Progenitor cell of endocrine pancreas (in vitro differentiated cells): ENCODE measurements around the gene CLIP4. TPM values are rescaled to one million over a fixed set of nuclear protein-coding genes. Genes with fewer than 3 reads are reported as not detected.
"Not testable (repeated sequence)": the region's sequence is repeated elsewhere in the genome, so short reads cannot be mapped to it uniquely, and the experiment has no call there.

Experiments
- DNase-seq: peaks from one replicate; pipeline ENCODE4 v3.0.0; 2021; ENCODE audit warnings: low spot score; ENCODE audit not compliant: unreplicated experiment
- H3K27ac Mint-ChIP-seq: 2 replicates; pipeline ENCODE4 v1.8.0; 2021; ENCODE audit warnings: mild to moderate bottlenecking, moderate library complexity, mixed read lengths
- H3K27me3 Mint-ChIP-seq: 2 replicates; pipeline ENCODE4 v1.8.0; 2021; ENCODE audit warnings: mixed read lengths
- H3K36me3 Mint-ChIP-seq: 2 replicates; pipeline ENCODE4 v1.8.0; 2022; ENCODE audit warnings: mixed read lengths; ENCODE audit not compliant: insufficient read depth
- H3K4me1 Mint-ChIP-seq: 2 replicates; pipeline ENCODE4 v1.8.0; 2021; ENCODE audit warnings: low read depth, mixed read lengths
- H3K4me3 Mint-ChIP-seq: 2 replicates; pipeline ENCODE4 v1.8.0; 2021; ENCODE audit warnings: low read depth, mild to moderate bottlenecking, moderate library complexity, mixed read lengths
- H3K9me3 Mint-ChIP-seq: 2 replicates; pipeline ENCODE4 v1.8.0; 2021; ENCODE audit warnings: low read depth, mixed read lengths
- total RNA-seq: library from RNA; stranded (reverse); gene quantifications from 2 replicates; pipeline ENCODE4 v1.2.1, GENCODE V29; 2021
- TF ChIP-seq, protein P1 (sequence below): fragments of 200-600 bp; sonication (generic); IDR thresholded peaks from one replicate; pipeline ENCODE4 v1.5.0; 2021; ENCODE audit warnings: antibody characterized with exemption, mild to moderate bottlenecking; ENCODE audit not compliant: unreplicated experiment

The CLIP4 gene
- total RNA-seq, 1 donor from 2014 or later: 13.7 TPM

DNA sequence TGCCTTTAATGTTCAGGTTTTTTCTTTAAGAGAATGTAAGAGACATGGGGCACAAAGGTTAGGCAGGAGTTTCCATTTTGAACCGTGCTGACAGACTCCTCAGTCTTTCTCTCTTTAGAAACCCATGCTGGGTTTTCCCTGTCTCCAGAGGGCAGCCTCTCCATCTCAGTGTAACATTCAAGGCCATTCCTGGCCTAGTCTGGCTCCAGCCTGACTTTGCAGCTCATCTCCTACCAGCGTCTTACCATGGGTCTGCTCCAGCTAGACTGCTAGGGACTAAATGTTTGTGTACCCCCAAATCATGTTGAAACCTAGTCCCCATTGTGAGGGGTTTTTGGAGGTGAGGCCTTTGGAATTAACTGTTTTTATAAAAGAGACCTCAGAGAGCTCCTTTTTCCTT, 9.8 kb upstream of the CLIP4 start:
- H3K4me1 Mint-ChIP-seq: peaks cover 4% of the 10 kb centered on the region
- no peak for DNase-seq
- H3K9me3 Mint-ChIP-seq: peaks cover 5% of the 10 kb centered on the region
- H3K4me3 Mint-ChIP-seq: no peak overlapping the region
- H3K27me3 Mint-ChIP-seq: no peaks in the 10 kb centered on the region
- H3K36me3 Mint-ChIP-seq: no peaks in the 10 kb centered on the region
- no peak overlapping the region for H3K27ac Mint-ChIP-seq
- TF ChIP-seq, protein P1, sequence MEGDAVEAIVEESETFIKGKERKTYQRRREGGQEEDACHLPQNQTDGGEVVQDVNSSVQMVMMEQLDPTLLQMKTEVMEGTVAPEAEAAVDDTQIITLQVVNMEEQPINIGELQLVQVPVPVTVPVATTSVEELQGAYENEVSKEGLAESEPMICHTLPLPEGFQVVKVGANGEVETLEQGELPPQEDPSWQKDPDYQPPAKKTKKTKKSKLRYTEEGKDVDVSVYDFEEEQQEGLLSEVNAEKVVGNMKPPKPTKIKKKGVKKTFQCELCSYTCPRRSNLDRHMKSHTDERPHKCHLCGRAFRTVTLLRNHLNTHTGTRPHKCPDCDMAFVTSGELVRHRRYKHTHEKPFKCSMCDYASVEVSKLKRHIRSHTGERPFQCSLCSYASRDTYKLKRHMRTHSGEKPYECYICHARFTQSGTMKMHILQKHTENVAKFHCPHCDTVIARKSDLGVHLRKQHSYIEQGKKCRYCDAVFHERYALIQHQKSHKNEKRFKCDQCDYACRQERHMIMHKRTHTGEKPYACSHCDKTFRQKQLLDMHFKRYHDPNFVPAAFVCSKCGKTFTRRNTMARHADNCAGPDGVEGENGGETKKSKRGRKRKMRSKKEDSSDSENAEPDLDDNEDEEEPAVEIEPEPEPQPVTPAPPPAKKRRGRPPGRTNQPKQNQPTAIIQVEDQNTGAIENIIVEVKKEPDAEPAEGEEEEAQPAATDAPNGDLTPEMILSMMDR: no peak

DNA sequence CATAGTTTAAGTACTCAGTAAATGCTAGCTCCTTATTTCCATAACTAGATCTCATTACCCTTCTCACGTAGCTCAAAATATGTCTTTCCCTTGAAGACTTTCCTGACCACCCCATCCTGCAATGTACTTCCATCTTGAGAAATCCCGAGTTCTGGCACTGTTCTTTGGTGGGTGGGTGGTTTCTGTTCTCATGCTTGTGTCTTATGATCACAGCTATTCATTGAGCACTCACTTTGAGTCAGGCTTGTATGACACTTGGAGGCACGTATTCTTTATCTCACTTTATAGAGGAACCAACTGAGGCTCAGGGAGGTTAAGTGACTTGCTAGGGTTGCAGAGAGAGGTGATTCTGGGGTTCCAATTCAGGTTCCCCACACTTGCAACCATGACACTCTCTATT, 9.0 kb upstream of the CLIP4 start:
- Mint-ChIP-seq H3K9me3 (no peaks in the 10 kb centered on the region), H3K27ac (no peak overlapping the region), H3K36me3 (no peaks in the 10 kb centered on the region), H3K4me1 (peaks cover 4% of the 10 kb centered on the region), H3K4me3 (no peak overlapping the region), H3K27me3 (peaks cover 3% of the 10 kb centered on the region)
- TF ChIP-seq, protein P1: no peak
- no peak for DNase-seq

DNA sequence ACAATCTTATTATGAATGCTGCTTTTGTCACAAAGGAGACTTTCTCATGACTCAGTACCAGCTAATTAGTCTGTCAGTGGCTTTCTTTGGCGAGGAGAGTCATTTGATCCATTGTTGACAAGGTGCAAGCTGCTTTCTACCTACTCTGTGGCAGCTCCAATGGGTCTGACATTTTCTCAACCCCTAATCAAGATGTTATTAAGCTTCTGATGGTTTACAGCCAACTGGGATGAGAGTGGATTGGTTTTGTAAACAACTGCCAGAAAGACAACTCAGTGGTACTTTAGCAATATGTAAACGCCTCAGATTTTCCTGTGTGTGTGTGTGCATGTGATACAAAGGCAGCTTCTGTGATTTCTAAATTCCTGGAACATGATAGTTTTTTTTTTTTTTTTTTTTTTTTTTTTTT, 8.2 kb upstream of the CLIP4 start:
- TF ChIP-seq, protein P1: no peak
- H3K27ac Mint-ChIP-seq: no peak overlapping the region
- H3K27me3 Mint-ChIP-seq: peaks cover 3% of the 10 kb centered on the region
- H3K4me3 Mint-ChIP-seq: no peak overlapping the region
- H3K4me1 Mint-ChIP-seq: peaks cover 4% of the 10 kb centered on the region
- no peaks in the 10 kb centered on the region for H3K9me3 Mint-ChIP-seq
- DNase-seq: no peak
- no peaks in the 10 kb centered on the region for H3K36me3 Mint-ChIP-seq

DNA sequence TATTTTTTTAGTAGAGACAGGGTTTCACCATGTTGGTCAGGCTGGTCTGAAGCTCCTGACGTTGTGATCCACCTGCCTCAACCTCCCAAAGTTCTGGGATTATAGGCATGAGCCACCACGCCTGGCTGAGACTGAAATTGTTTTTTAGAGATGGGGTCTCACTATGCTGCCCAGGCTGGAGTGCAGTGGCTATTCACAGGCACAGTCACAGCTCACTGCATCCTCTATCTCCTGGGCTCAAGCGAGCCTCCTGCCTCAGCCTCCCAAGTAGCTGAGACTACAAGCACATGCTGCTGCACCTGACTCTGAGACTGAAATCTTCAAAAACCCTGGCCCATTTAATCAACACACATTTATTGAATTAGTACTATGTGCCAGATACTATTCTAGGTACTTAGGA, 7.7 kb upstream of the CLIP4 start:
- H3K9me3 Mint-ChIP-seq, H3K4me1 Mint-ChIP-seq, H3K27ac Mint-ChIP-seq, H3K27me3 Mint-ChIP-seq, H3K36me3 Mint-ChIP-seq, DNase-seq, H3K4me3 Mint-ChIP-seq: not testable (repeated sequence)

DNA sequence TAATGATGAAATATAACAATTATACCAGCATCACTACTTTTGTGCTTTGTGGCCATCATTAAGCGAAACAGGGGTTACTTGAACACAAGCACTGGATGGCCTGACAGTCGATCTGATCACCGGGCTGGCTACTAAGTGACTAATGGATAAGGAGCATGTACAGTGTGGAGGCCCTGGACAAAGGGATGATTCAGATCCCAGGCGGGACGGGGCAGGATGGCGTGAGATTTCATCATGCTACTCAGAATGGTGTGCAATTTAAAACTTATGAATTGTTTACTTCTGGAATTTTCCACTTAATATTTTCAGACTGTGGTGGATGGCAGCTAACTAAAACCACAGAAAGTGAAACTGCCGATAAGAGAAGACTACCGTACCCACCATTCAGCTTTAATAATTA, 7.0 kb upstream of the CLIP4 start:
- peaks cover 4% of the 10 kb centered on the region for H3K27me3 Mint-ChIP-seq
- H3K9me3 Mint-ChIP-seq: no peaks in the 10 kb centered on the region
- TF ChIP-seq, protein P1: no peak
- H3K4me3 Mint-ChIP-seq: no peak overlapping the region
- no peaks in the 10 kb centered on the region for H3K36me3 Mint-ChIP-seq
- H3K4me1 Mint-ChIP-seq: peaks cover 4% of the 10 kb centered on the region
- no peak overlapping the region for H3K27ac Mint-ChIP-seq
- DNase-seq: no peak

DNA sequence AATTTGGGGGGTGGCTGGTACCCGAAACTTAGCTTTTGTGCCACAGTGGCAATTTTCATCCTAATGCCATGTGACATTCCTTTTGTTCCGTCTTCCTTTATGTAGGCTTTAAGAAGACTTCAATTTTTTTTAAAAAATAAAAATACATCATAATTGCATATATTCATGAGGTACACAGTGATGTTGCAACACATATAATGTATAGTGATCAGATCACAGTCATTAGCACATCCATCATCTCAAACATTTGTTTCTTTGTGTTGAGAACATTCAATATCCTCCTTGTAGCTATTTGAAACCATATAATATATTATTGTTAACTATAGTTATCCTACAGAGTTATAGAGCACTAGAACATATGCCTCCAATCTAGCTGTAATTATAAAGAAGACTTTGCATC, 6.0 kb upstream of the CLIP4 start:
- Mint-ChIP-seq H3K4me3 (no peak overlapping the region), H3K9me3 (no peaks in the 10 kb centered on the region), H3K4me1 (peaks cover 4% of the 10 kb centered on the region), H3K27ac (no peak overlapping the region), H3K27me3 (peaks cover 14% of the 10 kb centered on the region), H3K36me3 (no peaks in the 10 kb centered on the region)
- TF ChIP-seq, protein P1: no peak
- no peak for DNase-seq
